Panc1 (cell line): ENCODE data around the gene MCF2L. TPM values are rescaled to one million over a fixed set of nuclear protein-coding genes. Genes with fewer than 3 reads are reported as not detected.

Source experiments
- ATAC-seq: fragments of 200-7000 bp; cut with Tn5 transposase; 2 replicates; pipeline ENCODE4 v1.9.1; 2020; ENCODE audit warnings: mild to moderate bottlenecking, moderate library complexity
- BruUV-seq: library from RNA; stranded (reverse); fragments of 400-500 nt; replicated peaks from 2 replicates; lab custom pipeline; 2021; lab: Mats Ljungman, UMichigan
- CTCF ChIA-PET: fragments of 300-600 bp; sonication (Branson Sonifier 250); formaldehyde crosslinking; loops from one replicate; lab custom pipeline; 2022; ENCODE audit warnings: antibody characterized with exemption; lab: Charles Lee
- POLR2A ChIA-PET: fragments of 300-600 bp; sonication (Branson Sonifier 250); formaldehyde crosslinking; loops from one replicate; lab custom pipeline; 2022; ENCODE audit warnings: antibody characterized with exemption; lab: Charles Lee
- DNase-seq: peaks from one replicate; pipeline ENCODE4 v3.0.0-alpha.2; 2010; ENCODE audit warnings: low read depth, low spot score
- H3K27ac ChIP-seq: 2 replicates; pipeline ENCODE4 v1.5.1; 2011; ENCODE audit warnings: mild to moderate bottlenecking, low read length, inconsistent platforms
- H3K27me3 ChIP-seq: fragments of 200-500 bp; sonication (Bioruptor generic); 2 replicates; pipeline ENCODE4 v1.6.0; 2014; ENCODE audit warnings: low read length, inconsistent platforms; ENCODE audit not compliant: control insufficient read depth, insufficient read depth
- H3K36me3 ChIP-seq: fragments of 200-500 bp; sonication (Bioruptor generic); 2 replicates; pipeline ENCODE4 v1.5.1; 2014; ENCODE audit warnings: inconsistent platforms, mild to moderate bottlenecking, low read length, moderate library complexity; ENCODE audit not compliant: control insufficient read depth, insufficient read depth
- H3K4me1 ChIP-seq: 2 replicates; pipeline ENCODE4 v1.5.1; 2011; ENCODE audit warnings: inconsistent platforms, mild to moderate bottlenecking, low read length, moderate library complexity; ENCODE audit not compliant: control insufficient read depth, insufficient read depth
- H3K4me3 ChIP-seq, 2 experiments: 2 replicates each; pipeline ENCODE4 v1.5.1; 2011 to 2012; ENCODE audit warnings: low read depth in 2 of 2, low read length in 2 of 2, mild to moderate bottlenecking in 2 of 2, inconsistent platforms in 1 of 2, moderate library complexity in 1 of 2
- H3K9me3 ChIP-seq: fragments of 200-500 bp; sonication (Bioruptor generic); 2 replicates; pipeline ENCODE4 v1.5.1; 2014; ENCODE audit warnings: low read depth, mild to moderate bottlenecking, inconsistent platforms, low read length, moderate library complexity; ENCODE audit not compliant: control insufficient read depth, insufficient read depth
- POLR2AphosphoS5 ChIP-seq: IDR thresholded peaks from 2 replicates; pipeline ENCODE4 v1.6.1; 2012; ENCODE audit warnings: mild to moderate bottlenecking, low read depth, low read length, moderate library complexity
- SIN3A ChIP-seq: IDR thresholded peaks from 2 replicates; pipeline ENCODE4 v1.6.1; 2012; ENCODE audit warnings: low read depth, mild to moderate bottlenecking, low read length, moderate library complexity, borderline replicate concordance; ENCODE audit not compliant: insufficient read depth
- TCF7L2 ChIP-seq: IDR thresholded peaks from 2 replicates; pipeline ENCODE4 v1.6.1; 2011; ENCODE audit warnings: mild to moderate bottlenecking, low read depth, low read length, inconsistent platforms
- in situ Hi-C: cut with HindIII; loops from 2 replicates; pipeline ENCODE4 v1.10.0; 2016; ENCODE audit warnings: low sequenced_read_pairs, low pct_unique_long_range_greater_than_20kb
- intact Hi-C: fragments of 100-400 bp; cut with micrococcal nuclease; formaldehyde crosslinking; loops from one replicate; pipeline ENCODE4 v1.10.0; 2022; ENCODE audit not compliant: unreplicated experiment
- total RNA-seq: library from RNA; stranded (reverse); gene quantifications from one replicate; pipeline ENCODE4 v1.2.1, GENCODE V29; 2021; ENCODE audit not compliant: unreplicated experiment
- TF ChIP-seq, protein P1 (sequence below), 2 experiments: IDR thresholded peaks; 2 replicates each; pipeline ENCODE4 v1.6.1; 2011 to 2012; ENCODE audit warnings: low read depth in 2 of 2, control low read depth in 1 of 2, low read length in 1 of 2, mild to moderate bottlenecking in 1 of 2, moderate library complexity in 1 of 2; ENCODE audit not compliant: insufficient read depth in 1 of 2
- TF ChIP-seq, protein P2 (sequence below): fragments of 450-650 bp; IDR thresholded peaks from 2 replicates; pipeline ENCODE4 v1.5.1; 2017; ENCODE audit warnings: mild to moderate bottlenecking

The MCF2L gene
- total RNA-seq, 1 experiment from 2014 or later, result 0.57 TPM

DNA sequence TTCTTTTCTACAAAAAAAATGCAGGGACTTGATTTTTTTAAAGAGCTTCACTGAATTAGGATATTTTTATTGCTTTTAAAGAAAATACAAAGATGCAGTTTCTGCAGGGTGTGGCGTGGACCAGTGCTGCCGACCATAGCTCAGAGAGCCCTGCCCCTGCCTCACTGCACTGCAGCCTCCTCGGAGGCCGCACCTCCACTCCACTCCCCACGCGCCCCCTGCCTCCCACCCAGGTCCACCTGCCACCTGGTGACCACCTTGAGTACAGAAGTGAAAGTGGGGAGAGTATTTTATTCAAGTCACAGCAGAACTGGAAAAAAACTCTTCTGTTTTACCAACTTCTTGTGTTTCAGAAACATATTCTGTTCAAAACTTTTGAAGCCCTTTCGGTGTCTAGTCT lies 128.6 kb downstream of the MCF2L start:
- Histone ChIP-seq H3K27ac (no peak overlapping the region), H3K4me3 (no peak overlapping the region), H3K27me3 (no peaks in the 10 kb centered on the region), H3K36me3 (no peaks in the 10 kb centered on the region), H3K4me1 (no peaks in the 10 kb centered on the region), H3K9me3 (no peaks in the 10 kb centered on the region)
- no TSS peak for BruUV-seq
- in situ Hi-C loops, result no loop called here
- DNase-seq, result no peak
- intact Hi-C loops, result no loop called here
- POLR2A ChIA-PET, result no interaction called here
- ATAC-seq, result no peak
- TF ChIP-seq SIN3A (no peak), POLR2AphosphoS5 (no peak), TCF7L2 (no peak)
- TF ChIP-seq, protein P1, sequence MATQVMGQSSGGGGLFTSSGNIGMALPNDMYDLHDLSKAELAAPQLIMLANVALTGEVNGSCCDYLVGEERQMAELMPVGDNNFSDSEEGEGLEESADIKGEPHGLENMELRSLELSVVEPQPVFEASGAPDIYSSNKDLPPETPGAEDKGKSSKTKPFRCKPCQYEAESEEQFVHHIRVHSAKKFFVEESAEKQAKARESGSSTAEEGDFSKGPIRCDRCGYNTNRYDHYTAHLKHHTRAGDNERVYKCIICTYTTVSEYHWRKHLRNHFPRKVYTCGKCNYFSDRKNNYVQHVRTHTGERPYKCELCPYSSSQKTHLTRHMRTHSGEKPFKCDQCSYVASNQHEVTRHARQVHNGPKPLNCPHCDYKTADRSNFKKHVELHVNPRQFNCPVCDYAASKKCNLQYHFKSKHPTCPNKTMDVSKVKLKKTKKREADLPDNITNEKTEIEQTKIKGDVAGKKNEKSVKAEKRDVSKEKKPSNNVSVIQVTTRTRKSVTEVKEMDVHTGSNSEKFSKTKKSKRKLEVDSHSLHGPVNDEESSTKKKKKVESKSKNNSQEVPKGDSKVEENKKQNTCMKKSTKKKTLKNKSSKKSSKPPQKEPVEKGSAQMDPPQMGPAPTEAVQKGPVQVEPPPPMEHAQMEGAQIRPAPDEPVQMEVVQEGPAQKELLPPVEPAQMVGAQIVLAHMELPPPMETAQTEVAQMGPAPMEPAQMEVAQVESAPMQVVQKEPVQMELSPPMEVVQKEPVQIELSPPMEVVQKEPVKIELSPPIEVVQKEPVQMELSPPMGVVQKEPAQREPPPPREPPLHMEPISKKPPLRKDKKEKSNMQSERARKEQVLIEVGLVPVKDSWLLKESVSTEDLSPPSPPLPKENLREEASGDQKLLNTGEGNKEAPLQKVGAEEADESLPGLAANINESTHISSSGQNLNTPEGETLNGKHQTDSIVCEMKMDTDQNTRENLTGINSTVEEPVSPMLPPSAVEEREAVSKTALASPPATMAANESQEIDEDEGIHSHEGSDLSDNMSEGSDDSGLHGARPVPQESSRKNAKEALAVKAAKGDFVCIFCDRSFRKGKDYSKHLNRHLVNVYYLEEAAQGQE (IDR thresholded peaks at IDR 0.05; ENCODE audit: insufficient read depth in 1 of 2, low read depth in 2 of 2, low read length in 1 of 2), result no peak
- TF ChIP-seq, protein P2, sequence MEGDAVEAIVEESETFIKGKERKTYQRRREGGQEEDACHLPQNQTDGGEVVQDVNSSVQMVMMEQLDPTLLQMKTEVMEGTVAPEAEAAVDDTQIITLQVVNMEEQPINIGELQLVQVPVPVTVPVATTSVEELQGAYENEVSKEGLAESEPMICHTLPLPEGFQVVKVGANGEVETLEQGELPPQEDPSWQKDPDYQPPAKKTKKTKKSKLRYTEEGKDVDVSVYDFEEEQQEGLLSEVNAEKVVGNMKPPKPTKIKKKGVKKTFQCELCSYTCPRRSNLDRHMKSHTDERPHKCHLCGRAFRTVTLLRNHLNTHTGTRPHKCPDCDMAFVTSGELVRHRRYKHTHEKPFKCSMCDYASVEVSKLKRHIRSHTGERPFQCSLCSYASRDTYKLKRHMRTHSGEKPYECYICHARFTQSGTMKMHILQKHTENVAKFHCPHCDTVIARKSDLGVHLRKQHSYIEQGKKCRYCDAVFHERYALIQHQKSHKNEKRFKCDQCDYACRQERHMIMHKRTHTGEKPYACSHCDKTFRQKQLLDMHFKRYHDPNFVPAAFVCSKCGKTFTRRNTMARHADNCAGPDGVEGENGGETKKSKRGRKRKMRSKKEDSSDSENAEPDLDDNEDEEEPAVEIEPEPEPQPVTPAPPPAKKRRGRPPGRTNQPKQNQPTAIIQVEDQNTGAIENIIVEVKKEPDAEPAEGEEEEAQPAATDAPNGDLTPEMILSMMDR, result no peak
- CTCF ChIA-PET, result no interaction called here

- Histone ChIP-seq H3K4me3 (no peak overlapping the region), H3K27ac (no peak overlapping the region), H3K36me3 (no peaks in the 10 kb centered on the region), H3K4me1 (no peaks in the 10 kb centered on the region), H3K27me3 (no peaks in the 10 kb centered on the region), H3K9me3 (no peaks in the 10 kb centered on the region)
- ChIA-PET CTCF (no interaction called here), POLR2A (no interaction called here)
- no TSS peak for BruUV-seq
- no peak for DNase-seq
- ATAC-seq, result no peak
- in situ Hi-C loops, result no loop called here
- TF ChIP-seq, protein P1 (IDR thresholded peaks at IDR 0.05; ENCODE audit: insufficient read depth in 1 of 2, low read depth in 2 of 2, low read length in 1 of 2), result no peak
- TF ChIP-seq POLR2AphosphoS5, result no peak
- no peak for TF ChIP-seq SIN3A
- TF ChIP-seq, protein P2, result no peak
- no peak for TF ChIP-seq TCF7L2
- intact Hi-C loops, result no loop called here
Measured at GRCh38 chr13:113098162-113098732, 129.2 kb downstream of the MCF2L start.
